ENCODE data around the gene NNMT. TPM values are rescaled to one million over a fixed set of nuclear protein-coding genes. Genes with fewer than 3 reads are reported as not detected.

The NNMT gene
- 447 and 483 TPM in 2 replicates for total RNA-seq

DNA sequence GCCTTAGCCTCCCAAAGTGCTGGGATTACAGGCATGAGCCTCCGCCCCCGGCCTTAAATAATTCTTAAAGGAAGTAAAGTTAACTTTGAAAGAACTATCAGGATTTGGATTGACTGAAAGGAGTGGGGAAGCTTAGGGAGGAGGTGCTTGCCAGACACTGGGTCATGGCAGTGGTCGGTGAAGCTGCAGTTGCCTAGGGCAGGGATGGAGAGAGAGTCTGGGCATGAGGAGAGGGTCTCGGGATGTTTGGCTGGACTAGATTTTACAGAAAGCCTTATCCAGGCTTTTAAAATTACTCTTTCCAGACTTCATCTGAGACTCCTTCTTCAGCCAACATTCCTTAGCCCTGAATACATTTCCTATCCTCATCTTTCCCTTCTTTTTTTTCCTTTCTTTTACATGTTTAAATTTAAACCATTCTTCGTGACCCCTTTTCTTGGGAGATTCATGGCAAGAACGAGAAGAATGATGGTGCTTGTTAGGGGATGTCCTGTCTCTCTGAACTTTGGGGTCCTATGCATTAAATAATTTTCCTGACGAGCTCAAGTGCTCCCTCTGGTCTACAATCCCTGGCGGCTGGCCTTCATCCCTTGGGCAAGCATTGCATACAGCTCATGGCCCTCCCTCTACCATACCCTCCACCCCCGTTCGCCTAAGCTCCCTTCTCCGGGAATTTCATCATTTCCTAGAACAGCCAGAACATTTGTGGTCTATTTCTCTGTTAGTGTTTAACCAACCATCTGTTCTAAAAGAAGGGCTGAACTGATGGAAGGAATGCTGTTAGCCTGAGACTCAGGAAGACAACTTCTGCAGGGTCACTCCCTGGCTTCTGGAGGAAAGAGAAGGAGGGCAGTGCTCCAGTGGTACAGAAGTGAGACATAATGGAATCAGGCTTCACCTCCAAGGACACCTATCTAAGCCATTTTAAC lies at the start of gene NNMT:
NNMT (plus strand) TSS at position 724 of the 929 bp plus-strand sequence; CDS start at position 882, 158 bp downstream.

Other genes starting within 250 kb of the NNMT start
- gene ZBTB16, start 236.7 kb upstream of the NNMT start, total RNA-seq: 12.3 and 13.6 TPM in 2 replicates
- gene C11orf71, start 104.1 kb downstream of the NNMT start, total RNA-seq: 4.0 and 5.5 TPM in 2 replicates
- gene RBM7, start 104.3 kb downstream of the NNMT start, total RNA-seq: 25.7 and 27.2 TPM in 2 replicates
- 162 and 174 TPM in 2 replicates for gene REXO2, start 143.1 kb downstream of the NNMT start, total RNA-seq

Data from bronchus fibroblast of lung (primary cell).